ENCODE measurements around the gene RNF113B. TPM values are rescaled to one million over a fixed set of nuclear protein-coding genes. Genes with fewer than 3 reads are reported as not detected.

RNF113B gene
- total and polyA plus RNA-seq, 2 experiments from 2014 or later: 0.19 TPM; not detected in 1

GRCh38 chr13:98172590-98173422, 4.3 kb downstream of the RNF113B start:
- H3K79me2 ChIP-seq (replicated peaks; ENCODE audit: insufficient read depth): peaks cover 80% of the 10 kb centered on the region
- peaks cover 56% of the 10 kb centered on the region for H3K4me1 Mint-ChIP-seq
- H3F3A ChIP-seq (replicated peaks; ENCODE audit: low read depth): no peaks in the 10 kb centered on the region; the same call in 1 of the 2 replicates
- H3K27ac Mint-ChIP-seq: peak overlapping the region; percentile 76
- H3K4me2 ChIP-seq: peak overlapping the region; percentile 19
- H3K9me2 ChIP-seq (ENCODE audit: insufficient read depth): no peaks in the 10 kb centered on the region
- H3K4me3 ChIP-seq: no peak overlapping the region
- H3K4me1 ChIP-seq (ENCODE audit: insufficient read depth): peaks cover 50% of the 10 kb centered on the region
- no peak for ATAC-seq
- no peaks in the 10 kb centered on the region for H3K27me3 ChIP-seq (ENCODE audit: insufficient read depth)
- no peak overlapping the region for H2AFZ ChIP-seq
- H4K20me1 ChIP-seq (replicated peaks; ENCODE audit: insufficient read depth): no peaks in the 10 kb centered on the region
- H3K9me3 Mint-ChIP-seq: no peaks in the 10 kb centered on the region
- TF ChIP-seq ETS1 (IDR thresholded peaks at IDR 0.05): no peak
- no peak for TF ChIP-seq EZH2 (IDR thresholded peaks at IDR 0.05; ENCODE audit: low read depth, unreplicated experiment)
- no peak for TF ChIP-seq STAT1 (IDR thresholded peaks at IDR 0.05; ENCODE audit: unreplicated experiment)
- no peak for TF ChIP-seq REST (IDR thresholded peaks at IDR 0.05; ENCODE audit: unreplicated experiment)
- TF ChIP-seq EZH2phosphoT487 (IDR thresholded peaks at IDR 0.05; ENCODE audit: unreplicated experiment): no peak
- TF ChIP-seq CREB1 (CRISPR knock-in tag; IDR thresholded peaks at IDR 0.05; ENCODE audit: low read depth): no peak
- no peak for TF ChIP-seq NANOG (IDR thresholded peaks at IDR 0.05; ENCODE audit: borderline replicate concordance)
- H3K36me3 ChIP-seq (ENCODE audit: insufficient read depth): no peaks in the 10 kb centered on the region
- H3K27me3 Mint-ChIP-seq (ENCODE audit: insufficient read depth, low read depth, poor library complexity): peaks cover 3% of the 10 kb centered on the region
- H3K36me3 Mint-ChIP-seq (ENCODE audit: low read depth): peaks cover 3% of the 10 kb centered on the region; the same call in 1 of the 3 replicates
- peak overlapping the region; percentile 0; the same call in 1 of the 3 replicates for H3K4me3 Mint-ChIP-seq
- DNase-seq (ENCODE audit: low spot score): no peak
- H3K27ac ChIP-seq (ENCODE audit: low read depth): peak overlapping the region; percentile 87

- peak; percentile 46 for ATAC-seq
- TF ChIP-seq POLR2AphosphoS5 (IDR thresholded peaks at IDR 0.05; ENCODE audit: low read depth) (no peak), ETS1 (IDR thresholded peaks at IDR 0.05) (no peak), EZH2 (IDR thresholded peaks at IDR 0.05; ENCODE audit: low read depth, unreplicated experiment) (no peak), REST (IDR thresholded peaks at IDR 0.05; ENCODE audit: unreplicated experiment) (no peak), NANOG (IDR thresholded peaks at IDR 0.05; ENCODE audit: borderline replicate concordance) (no peak), CTCF (conservative IDR thresholded peaks at IDR 0.05; ENCODE audit: low read depth in 2 of 2) (no peak), CREB1 (CRISPR knock-in tag; IDR thresholded peaks at IDR 0.05; ENCODE audit: low read depth) (no peak)
These were observed 5.0 kb downstream of the RNF113B start for GRCh38 chr13:98171900-98172589.

More at GRCh38 chr13:98171900-98172589, 5.0 kb downstream of the RNF113B start:
- peaks cover 3% of the 10 kb centered on the region for H3K27me3 Mint-ChIP-seq (ENCODE audit: insufficient read depth, low read depth, poor library complexity)
- H3K36me3 Mint-ChIP-seq (ENCODE audit: low read depth): no peaks in the 10 kb centered on the region
- Histone ChIP-seq H3K79me2 (replicated peaks; ENCODE audit: insufficient read depth) (peaks cover 81% of the 10 kb centered on the region), H2AFZ (no peak overlapping the region), H3K27me3 (ENCODE audit: insufficient read depth) (no peaks in the 10 kb centered on the region), H3F3A (replicated peaks; ENCODE audit: low read depth) (no peaks in the 10 kb centered on the region; the same call in 1 of the 2 replicates), H3K4me2 (peak overlapping the region; percentile 19), H3K4me1 (ENCODE audit: insufficient read depth) (peaks cover 50% of the 10 kb centered on the region), H3K27ac (ENCODE audit: low read depth) (peak overlapping the region; percentile 87), H3K4me3 (0 out of 2 replicates have a peak overlapping the region, but pooled peaks have one; percentile 20), H3K9me2 (ENCODE audit: insufficient read depth) (no peaks in the 10 kb centered on the region), H4K20me1 (replicated peaks; ENCODE audit: insufficient read depth) (no peaks in the 10 kb centered on the region), H3K36me3 (ENCODE audit: insufficient read depth) (no peaks in the 10 kb centered on the region)
- no peak for DNase-seq (ENCODE audit: low spot score)
- peak overlapping the region; percentile 38; the same call in 1 of the 2 replicates for H3K27ac Mint-ChIP-seq
- H3K4me1 Mint-ChIP-seq: peaks cover 56% of the 10 kb centered on the region
- H3K4me3 Mint-ChIP-seq: peak overlapping the region; percentile 0; the same call in 1 of the 3 replicates
- H3K9me3 Mint-ChIP-seq: no peaks in the 10 kb centered on the region
